HK-2 (cell line): ENCODE measurements around the gene NMBR.
A peak's percentile ranks its signal among the peaks of the same experiment; 100 is the strongest.
"Not testable (repeated sequence)": the region's sequence is repeated elsewhere in the genome, so short reads cannot be mapped to it uniquely, and the experiment has no call there.

ENCODE experiments used
- DNase-seq: peaks from one replicate; pipeline ENCODE4 v3.0.0-alpha.2; 2018; ENCODE audit not compliant: unreplicated experiment

Gene NMBR

DNA sequence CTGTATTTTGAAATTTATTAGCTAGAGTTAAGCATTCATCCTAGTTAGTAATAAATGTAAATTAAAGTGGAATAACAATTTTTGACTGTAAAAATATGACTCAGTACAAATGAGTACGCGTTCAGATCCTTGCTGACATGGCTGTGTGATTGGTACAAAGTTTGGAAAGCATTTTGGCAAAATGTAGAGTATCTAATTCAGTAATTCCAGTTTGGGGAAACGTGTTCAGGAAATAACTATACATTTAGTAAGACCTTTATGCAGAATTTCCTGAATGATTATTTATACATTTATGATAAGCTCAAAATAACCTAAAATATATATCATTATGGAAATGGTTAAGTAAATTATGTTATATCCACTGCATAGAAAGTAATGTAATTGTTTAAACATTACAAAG is 8.2 kb upstream of the NMBR start:
- no peak for DNase-seq

DNA sequence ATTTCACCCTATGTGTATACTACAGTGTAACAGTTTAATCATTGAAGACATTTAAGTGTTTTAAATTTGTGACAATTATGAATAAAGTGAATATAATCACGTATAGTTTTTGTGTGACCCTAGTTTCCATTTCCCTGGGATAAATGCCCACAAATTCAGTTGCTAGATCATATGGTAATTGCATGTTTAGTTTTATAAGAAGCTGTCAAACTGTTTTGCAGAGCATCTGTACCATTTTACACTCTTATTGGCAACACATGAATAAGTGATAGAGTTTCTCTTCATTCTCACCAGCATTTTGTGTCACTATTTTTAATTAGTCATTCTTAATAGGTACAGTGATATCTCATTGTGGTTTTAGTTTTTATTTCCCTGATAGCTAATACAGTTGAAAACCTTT is 7.4 kb upstream of the NMBR start:
- DNase-seq, result no peak

DNA sequence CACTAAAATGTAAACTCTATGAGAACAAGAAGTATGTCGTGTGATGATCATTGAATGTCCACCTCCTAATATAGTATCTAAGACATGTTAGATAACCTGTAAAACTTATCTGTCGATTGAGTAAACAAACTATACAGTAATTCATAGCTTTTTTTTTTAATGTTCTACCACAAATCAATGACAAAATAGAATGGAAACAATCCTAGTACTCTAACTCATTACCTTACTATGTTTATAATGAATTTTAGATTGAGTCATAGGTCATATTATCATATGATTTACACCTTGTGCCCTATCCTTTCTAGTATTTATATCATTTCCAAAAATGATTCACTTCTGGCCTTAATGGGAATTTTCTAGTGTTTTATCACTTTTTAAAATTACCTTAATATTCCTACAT is 6.3 kb upstream of the NMBR start:
- DNase-seq, result no peak

DNA sequence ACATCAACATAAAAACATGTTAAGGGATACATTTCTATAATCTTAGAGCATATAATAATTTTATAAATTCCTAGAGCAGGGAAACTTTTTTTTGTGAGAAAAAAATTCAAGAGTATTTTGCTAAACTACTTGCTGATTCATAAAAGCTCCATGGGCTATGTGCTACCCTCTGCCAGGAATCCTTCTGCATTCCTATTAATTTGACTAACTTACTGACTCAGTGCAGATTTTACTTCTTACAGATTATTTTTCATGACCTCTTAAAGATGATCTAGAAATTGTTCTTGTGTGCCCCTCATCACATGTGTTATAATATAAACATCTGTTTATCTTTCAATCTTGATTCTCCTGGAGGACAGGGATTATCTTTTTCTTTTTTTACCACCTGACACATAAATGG is 5.8 kb upstream of the NMBR start:
- no peak for DNase-seq

DNA sequence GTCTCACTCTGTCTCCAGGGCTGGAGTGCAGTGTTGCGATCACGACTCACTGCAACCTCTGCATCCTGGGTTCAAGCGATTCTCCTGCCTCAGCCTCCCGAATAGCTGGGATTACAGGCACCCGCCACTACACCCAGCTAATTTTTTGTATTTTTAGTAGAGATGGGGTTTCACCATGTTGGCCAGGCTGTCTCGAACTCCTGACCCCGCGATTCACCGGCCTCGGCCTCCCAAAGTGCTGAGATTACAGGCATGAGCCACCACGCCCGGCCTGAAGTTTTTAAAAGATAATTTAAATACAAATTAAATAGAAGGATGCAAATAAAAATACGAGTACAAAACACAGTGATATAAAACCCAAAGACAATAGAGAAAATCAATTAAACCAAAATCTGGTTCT is 5.4 kb downstream of the NMBR start:
- DNase-seq, result not testable (repeated sequence)

DNA sequence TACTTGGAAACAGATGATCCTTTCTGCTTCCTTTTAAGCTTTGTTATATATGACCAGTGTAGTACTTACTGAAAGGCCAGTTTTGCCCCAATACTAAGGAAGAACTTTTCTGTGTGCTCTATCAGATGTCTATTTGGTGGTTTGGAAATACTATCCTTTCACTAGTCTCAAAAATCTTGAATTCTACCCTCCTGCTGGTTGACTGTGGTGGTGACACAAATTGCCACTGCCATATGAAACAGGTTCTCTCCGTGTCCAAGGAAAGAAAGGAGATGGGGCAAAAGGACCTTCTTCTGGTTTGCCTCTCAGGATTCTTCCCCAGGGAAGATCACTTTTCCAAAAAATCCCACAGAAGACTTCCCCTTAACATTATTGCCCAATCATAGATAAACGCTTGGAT is 8.0 kb downstream of the NMBR start:
- DNase-seq, result no peak

DNA sequence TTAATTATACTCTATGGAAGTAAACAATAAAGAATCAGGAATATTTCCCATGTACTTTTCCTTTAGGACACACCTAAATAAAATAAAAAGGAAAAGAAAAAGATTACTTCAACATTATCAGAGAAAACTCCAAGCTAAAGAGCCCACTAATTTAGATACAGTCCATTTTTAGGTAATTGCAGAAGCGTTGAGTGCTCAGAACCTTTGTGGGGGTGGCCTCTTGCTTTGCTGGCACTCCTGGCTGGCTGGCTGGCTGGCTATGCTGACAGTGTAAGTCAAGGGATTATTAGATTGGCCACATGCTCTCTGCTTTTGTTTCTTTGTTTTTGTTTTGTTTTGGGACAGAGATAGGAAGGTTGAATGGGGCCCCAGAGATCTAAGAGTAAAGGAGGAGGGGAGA is 14.3 kb downstream of the NMBR start, which contains the start of gene GJE1:
GJE1 (plus strand) TSS at position 301 of the 400 bp plus-strand sequence. CDS start 234 bp downstream, outside the sequence.
- no peak for DNase-seq

DNA sequence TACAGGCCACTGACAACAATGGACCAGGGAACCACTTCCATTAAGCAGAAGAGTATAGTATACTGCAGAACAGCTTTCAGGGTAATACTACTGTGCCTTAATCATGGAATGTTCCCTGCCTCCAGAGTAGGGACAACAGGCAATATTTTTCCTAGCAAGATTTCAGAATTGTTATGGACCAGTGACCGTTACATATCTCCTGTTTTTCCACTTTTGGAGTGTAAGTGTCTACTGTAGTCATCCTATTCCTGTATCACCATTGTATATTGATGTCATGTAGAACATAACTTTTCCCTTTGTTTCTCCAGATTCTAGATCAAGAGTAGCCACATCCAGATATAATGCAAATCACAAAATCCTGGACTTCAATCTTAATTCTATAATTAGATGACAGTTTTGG is 16.1 kb downstream of the NMBR start:
- DNase-seq, result no peak

DNA sequence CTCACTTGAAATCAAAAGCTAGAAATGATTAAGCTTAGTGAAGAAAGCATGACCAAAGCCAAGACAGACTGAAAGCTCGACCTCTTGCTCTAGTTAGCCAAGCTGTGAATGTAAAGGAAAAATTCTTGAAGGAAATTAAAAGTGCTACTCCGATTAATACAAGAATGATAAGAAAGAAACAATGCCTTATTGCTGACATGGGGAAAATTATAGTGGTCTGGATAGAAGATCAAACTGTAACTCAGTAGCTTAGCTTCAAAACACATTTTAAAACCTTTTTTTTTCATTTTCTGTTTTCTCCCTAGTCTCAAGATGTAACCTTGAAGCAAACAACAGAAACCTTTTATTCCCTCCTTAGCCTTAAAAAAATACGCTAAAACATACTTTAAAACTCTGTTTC is 25.6 kb downstream of the NMBR start:
- DNase-seq, result no peak

DNA sequence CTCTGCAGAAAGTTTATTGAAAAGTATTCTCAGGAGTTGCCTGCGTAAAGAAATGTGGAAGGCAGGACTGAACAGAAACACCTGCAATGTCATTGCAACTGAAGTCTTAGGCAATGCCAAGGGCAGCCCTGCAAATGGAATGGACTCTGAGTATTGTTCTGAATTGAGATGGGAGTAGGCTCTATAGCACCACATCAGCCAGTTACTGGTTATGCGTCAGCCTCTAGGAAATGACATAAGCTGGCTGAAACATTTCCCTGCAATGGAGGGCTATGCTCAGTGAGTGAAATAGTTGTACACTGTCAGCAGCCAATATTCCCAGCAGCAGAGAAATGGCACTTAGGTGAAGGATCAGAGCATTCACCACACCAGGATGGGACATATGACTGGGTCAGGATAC is 28.0 kb downstream of the NMBR start:
- DNase-seq, result no peak

DNA sequence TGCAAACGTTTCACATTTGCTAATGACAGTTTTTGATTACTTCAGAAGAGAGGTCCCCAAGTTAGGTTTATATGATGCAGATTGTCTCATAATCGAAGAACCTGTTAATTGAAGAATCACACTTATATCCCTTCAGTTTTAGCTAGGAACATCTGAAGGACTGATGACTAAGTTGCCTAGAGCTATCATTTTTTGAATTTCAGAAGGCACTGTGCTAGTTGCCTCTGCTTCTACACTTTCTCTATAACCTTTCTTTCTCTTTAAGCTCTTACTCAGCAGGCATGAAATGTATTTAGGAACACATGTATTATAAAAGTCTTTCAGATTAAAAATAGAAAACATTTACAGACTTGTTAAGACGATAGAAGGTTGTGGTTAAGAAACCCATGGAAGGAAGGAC is 28.6 kb downstream of the NMBR start:
- DNase-seq, result no peak

DNA sequence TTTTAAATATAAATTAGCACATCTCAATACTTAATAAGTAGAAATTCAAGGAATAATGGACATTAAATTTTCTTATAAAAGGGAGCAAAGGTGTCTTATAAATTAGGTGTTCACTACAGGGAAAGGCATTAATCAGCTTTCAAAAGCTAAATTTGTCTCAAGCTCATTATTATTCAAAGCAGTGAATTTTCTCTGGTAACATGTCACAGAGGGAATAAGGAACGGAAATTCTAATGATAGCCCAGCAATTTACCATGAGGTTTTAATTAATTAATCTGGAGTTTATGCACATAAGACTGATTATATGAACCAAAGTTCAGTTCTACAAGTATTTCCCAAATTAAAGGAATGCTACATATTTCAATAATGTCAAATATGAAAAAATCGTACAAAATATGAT is 29.6 kb downstream of the NMBR start:
- no peak for DNase-seq

DNA sequence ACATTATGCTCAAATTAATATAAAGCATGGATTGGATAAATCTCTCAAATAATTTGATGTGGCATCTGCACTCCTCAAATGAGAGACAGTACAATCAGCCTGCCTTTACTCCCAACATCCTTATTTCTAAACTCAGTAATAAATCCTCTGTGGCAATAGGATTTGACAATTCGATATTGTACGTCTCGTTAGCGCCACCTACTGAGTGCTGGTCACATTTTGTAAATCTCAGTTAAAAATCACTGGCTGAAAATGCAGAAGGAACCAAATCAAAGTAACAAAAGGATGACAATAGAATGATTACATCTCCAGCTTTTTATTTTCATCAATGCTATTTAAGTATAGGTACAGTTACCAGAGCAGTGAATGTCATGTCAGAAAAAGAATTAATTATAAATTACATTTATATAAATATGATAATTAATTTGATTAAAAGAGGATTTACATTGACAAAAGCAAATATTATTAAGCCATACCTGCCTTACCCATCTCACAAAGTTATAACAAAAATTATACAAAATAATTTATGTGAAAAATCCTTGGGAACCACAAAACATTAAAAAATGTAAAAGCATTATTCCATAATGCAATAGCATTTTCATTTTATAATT is 34.4 kb downstream of the NMBR start:
- DNase-seq, result peak; percentile 64

DNA sequence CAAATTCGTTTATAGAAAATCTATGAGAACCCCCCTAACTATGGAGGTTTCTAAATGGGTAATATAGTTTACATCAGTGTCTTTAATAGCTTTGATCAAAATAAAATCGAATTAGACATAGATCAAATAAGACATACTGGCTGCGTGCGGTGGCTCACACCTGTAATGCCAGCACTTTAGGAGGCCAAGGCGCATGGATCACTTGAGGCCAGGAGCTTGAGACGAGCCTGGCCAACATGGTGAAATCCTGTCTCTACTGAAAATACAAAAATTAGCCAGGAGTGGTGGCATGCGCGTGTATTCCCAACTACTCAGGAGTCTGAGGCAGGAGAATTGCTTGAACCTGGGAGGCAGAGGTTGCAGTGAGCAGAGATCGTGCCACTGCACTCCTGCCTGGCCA is 36.1 kb downstream of the NMBR start:
- DNase-seq, result not testable (repeated sequence)

DNA sequence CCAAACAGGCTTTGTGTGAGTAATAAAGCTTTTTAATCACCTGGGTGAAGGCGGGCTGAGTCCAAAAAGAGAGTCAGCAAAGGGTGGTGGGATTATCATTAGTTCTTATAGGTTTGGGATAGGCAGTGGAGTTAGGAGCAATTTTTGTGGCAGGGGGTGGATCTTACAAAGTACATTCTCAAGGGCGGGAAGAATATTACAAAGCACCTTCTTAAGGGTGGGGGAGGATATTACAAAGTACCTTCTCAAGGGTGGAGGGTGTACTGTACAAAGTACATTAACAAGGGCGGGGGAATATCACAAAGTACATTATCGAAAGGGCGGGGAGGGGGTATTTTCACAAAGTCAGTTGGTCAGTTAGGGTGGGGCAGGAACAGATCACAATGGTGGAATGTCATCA is 42.1 kb downstream of the NMBR start:
- DNase-seq, result not testable (repeated sequence)

DNA sequence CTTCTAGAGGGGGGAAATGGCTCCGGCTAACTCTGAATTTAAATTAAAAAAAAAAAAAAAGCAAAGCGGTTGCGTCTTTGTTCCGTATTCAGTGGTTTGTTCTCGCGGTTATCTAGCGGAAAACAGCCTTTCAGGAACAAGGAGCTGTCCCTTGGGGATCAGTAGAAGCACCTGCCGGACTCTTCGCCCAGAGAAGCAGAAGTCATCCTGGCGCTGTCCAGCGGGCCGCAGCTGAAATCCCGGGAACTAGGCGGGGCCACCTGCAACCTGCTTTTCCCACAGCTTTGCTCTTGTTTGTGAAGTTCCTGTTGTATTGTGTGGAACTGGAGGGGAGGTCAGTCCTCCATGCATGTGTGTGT is 58.1 kb downstream of the NMBR start:
- no peak for DNase-seq

DNA sequence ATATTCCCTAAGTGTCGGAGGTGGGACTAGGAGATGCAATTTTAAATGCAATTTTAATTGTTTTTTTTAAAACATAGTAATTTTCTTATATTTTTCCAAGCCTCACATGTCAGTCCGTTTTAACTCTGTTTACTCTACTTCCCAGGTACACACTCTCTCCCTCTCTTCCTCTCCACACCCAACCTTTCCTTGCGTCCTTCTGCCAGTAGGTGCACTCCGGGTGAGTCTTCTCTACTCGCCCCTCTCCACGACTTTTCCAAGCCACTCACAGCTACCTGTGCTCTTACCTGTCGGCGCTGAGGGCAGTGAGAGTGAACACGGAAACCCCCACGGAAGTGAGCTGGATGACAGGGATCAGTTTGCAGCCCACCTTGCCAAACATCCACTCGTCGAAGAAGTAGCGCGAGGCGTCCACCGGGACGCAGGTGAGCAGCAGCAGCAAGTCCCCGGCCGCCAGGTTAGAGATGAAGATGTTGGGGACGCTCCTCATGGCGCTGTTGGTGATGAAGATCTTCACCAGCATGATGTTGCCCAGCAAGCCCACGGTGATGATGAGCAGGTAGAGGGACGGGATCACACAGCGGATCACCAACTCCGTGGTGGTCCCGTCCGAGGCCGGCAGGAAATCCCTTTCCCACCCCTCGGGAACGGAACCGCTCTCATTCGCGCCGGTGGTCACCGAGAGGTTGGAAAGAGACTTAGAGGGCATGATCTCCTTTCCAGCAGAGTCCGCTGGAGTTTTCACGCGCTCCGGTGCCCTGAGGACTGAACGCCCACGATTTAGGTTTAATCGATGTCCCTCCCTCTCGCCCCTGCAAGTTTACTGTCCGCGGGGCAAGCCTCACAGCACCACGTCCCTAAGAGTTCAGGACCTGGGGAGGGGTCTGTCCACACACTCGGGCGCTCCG is 58.7 kb downstream of the NMBR start:
- no peak for DNase-seq

DNA sequence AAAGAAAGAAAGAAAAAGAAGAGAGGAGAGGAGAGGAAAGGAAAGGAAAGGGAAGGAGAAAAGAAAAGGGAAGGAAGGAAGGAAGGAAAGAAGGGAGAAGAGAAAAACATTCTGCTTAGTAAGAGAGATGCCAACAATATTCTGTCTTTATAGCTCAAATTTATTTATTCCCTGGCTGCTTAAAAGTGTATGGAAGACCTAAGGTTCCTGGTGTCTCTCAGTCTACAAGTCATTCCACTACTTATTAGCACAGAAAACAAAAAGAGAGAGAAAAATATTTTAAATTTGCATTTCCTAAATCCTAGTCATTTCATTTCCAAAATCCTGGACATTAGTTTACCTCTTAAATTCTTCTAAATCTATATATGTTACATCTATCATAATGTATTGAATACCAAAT is 67.8 kb downstream of the NMBR start:
- DNase-seq, result no peak

DNA sequence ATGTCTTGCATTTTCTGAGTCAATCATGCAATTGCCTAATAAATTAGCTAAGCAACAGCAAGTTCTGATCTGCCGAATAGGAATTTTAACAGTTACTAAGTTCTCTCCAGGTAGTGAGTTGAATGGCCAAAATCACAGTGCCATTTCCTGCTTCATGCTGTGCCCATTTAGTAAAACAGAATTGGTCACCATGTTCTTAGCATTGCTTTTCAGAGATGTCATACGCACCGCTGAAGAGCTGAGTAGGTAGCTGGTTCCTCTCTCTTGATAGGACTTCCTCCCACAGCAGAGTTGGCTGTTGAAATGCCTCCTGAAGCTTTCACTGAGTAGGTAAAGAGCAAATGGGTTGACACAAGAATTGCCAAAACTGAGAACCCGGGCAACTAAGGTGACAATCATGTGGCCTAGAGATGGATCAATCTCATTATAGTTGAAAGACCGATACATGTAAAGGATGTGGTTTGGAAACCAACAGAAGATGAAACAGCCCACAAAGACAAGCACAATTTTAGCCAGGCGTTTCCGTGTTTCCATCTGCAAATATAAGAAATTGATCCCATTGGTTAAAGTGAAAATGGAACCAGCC is 71.3 kb downstream of the NMBR start:
- no peak for DNase-seq

DNA sequence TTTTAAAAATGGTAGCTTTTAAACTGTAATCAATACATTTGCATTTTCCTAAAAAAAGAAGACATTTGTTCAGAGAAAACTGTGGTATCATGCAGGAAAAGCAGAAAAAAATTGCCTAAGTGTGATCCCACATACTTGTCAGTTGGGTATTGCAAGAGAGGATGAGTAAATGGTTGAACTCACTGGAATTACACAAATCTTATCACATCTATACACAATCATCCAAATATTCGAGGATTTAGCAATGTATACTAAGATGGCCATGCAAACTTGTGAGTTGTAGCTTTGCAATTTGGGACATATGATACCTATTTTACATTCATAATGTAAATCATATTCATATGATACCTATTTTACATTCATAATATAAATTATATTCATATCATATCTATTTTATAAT is 72.4 kb downstream of the NMBR start:
- DNase-seq, result no peak

DNA sequence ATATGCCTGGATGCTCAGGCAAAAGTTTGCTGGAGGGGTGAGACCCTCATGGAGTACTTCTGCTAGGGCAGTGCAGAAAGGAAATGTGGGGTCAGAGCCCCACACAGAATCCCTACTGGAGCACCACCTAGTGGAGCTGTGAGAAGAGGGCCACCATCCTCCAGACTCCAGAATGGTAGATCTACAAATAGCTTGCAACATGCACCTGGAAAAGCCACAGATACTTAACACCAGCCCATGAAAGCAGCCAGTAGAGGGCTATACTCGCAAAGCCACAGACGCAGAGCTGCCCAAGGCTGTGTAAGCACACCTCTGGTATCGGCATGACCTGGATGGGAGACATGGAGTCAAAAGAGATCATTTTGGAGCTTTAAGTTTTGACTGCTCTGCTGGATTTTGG is 74.9 kb downstream of the NMBR start:
- DNase-seq, result no peak

DNA sequence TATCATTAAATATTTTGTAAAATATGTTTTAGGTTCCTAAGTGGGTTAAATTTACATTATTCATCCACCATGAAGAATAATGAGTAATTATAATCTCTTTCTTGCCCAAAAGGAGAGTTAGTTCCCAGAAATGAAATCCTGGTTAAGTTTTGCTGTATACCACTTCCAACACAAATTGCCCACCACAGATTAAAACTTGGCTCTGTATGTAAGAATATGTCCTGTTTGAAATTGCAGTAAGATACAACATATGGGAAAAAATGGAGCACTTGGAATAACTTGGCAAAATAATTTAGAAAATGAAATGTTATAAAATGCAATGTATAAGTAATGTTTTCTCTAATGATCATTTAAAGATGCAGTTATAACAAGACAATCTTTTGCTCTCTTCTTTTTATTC is 78.5 kb downstream of the NMBR start:
- DNase-seq, result no peak

DNA sequence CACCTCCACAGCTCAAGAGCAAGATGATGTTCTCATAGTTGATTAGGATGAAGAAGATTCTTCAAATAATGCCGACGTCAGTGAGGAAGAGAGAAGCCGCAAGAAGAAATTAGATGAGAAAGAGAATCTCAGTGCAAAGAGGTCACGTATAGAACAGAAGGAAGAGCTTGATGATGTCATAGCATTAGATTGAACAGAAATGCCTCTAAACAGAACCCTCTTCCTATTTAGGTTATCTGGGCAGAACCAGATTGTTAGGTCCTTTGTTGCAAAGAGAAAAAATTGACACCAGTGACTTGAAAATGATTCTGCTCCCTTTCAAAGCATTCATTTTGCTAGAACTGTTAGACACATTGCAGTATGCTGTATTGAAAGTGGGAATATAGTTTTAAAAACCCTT is 84.1 kb downstream of the NMBR start:
- DNase-seq, result not testable (repeated sequence)
